AG09319 (cell line): ENCODE results near the gene SUPT6H.

ENCODE experiments used
- DNase-seq: peaks from one replicate; pipeline ENCODE4 v3.0.0-alpha.2; 2010; ENCODE audit warnings: low read depth; ENCODE audit errors: extremely low read depth
- CTCF ChIP-seq: IDR thresholded peaks from 2 replicates; pipeline ENCODE4 v1.5.1; 2011; ENCODE audit warnings: low read depth, mild to moderate bottlenecking, inconsistent platforms, low read length, moderate library complexity

The SUPT6H gene

DNA sequence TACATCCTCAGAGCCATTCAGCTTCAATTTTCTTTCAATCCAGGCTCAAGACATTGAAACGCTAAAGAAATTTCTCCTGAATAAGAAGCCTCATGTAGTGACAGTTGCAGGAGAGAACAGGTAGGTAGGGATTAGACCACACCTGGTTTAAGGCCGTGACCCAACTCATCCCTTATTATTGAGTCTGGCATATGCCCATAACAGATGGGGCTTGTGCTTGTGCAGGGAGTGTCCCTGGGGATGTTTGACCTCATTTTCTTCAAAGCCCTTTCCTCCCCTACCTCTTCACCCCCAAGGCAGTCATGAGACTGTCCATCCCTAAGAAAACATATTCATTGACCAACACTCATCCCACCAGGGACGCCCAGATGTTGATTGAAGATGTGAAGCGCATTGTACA, 24.3 kb downstream of the SUPT6H start:
- DNase-seq: no peak
- no peak for TF ChIP-seq CTCF

DNA sequence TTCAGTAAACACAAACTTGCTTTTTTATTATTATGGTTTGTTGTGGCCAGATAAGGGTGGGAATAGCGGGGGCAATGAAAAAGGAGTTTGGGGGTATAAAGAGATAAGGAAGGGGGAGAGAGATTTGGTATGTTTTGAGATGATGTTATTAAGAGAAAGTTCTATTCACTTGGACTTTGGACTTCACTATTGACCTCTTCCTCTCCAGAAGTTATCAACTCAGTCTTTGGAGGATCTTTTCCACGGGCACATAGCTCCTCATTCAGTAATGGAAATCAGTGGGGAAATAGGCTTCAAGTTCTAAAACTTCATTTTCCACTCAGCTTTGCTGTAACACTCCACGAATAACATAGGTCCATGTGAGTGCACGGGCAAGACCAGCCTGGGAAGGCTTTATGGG, 26.5 kb downstream of the SUPT6H start:
- DNase-seq: no peak
- no peak for TF ChIP-seq CTCF

- TF ChIP-seq CTCF: no peak
- DNase-seq: no peak
Observed at GRCh38 chr17:28689011-28689410, 27.0 kb downstream of the SUPT6H start.

DNA sequence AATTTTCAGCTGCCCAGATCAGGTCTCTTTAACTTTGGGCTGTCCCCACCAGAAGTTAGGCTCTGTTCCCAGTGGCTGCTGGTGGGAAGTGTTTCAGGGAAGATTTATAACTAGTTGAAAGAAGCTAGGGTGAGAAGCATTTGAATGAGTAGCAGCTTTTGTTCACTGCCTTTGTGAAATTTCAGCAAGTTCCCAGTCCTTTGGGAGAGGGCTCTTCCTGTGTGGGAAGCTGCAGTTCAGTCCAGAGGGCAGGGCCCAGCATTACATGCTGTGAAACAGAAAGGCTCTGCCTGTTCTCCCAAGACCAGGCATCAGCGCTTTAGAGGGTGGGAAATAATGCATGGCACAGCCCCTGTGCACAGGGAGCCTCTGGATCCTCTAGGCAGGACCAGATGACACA, 31.9 kb downstream of the SUPT6H start:
- no peak for DNase-seq
- TF ChIP-seq CTCF: no peak

DNA sequence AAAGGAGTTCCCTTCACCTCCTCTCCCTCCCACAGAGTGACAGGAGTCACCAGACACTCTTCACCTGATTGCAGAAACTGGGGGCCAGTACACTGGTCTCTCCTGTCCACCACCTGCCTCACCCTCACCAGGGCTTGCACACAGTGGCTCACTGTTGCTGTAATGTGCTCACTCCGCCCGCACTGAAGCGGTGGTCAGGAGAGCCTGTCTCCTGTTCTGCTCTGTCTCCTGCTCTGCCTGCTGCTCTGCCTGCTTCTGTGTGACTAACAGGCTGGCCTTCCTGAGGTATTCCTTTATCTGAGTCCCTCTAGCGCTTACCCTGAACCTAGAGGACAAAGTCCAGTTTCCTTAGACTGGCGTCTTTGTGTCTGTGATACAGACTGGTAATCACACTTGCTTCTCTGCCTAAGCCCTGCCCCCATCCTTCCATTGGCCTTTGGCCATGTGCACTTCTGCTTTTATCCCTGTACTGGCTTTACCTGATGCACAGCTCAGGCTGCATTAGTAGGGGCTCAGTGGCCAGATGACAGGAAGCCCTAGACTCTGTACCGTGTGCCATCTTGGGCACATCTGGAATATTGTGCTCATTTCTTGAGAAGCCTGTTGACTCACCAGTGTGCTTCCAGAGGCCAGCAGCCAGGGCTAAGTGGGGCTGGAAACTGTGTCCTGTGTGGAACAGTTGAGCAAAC, 36.4 kb downstream of the SUPT6H start:
- DNase-seq: no peak
- TF ChIP-seq CTCF: no peak

DNA sequence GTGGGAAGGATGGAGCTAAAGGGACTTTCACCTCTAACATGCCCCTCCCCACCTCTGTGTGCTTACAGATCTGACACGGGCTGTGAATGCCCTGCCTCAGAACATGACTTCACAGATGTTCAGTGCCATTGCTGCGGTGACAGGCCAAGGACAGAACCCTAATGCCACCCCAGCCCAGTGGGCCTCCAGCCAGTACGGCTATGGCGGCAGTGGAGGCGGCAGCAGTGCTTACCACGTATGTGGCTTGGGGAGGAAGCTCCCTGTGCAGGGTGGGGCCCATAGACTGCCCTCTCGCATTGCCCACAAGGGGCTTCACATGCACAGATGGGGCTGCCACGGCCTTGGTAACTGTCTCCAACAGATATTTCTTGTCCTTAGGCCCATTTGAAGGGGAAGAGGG, 38.3 kb downstream of the SUPT6H start:
- TF ChIP-seq CTCF: no peak

GRCh38 chr17:28700830-28701492, 39.0 kb downstream of the SUPT6H start:
- no peak for TF ChIP-seq CTCF
- no peak for DNase-seq

More for the DNA sequence above, 38.3 kb downstream of the SUPT6H start:
- DNase-seq: no peak
